RKO (cell line): Measurements from ENCODE around the gene C3orf18.
"Not testable (repeated sequence)": the region's sequence is repeated elsewhere in the genome, so short reads cannot be mapped to it uniquely, and the experiment has no call there.

Experiments
- DNase-seq: peaks from one replicate; pipeline ENCODE4 v3.0.0-alpha.2; 2016; ENCODE audit warnings: low spot score

C3orf18 gene

GRCh38 chr3:50523279-50523811 lies 44.2 kb downstream of the C3orf18 start:
- no peak for DNase-seq

- no peak for DNase-seq
Observed at GRCh38 chr3:50521572-50521971, 46.0 kb downstream of the C3orf18 start.

GRCh38 chr3:50520849-50521248 lies 46.7 kb downstream of the C3orf18 start:
- no peak for DNase-seq

- peak; percentile 50 for DNase-seq
Observed at GRCh38 chr3:50519471-50520089, 48.0 kb downstream of the C3orf18 start.

GRCh38 chr3:50518436-50518835 lies 49.1 kb downstream of the C3orf18 start:
- DNase-seq = no peak

GRCh38 chr3:50517721-50518206 lies 49.8 kb downstream of the C3orf18 start:
- no peak for DNase-seq

- DNase-seq = no peak
Observed at GRCh38 chr3:50516440-50516871, 51.1 kb downstream of the C3orf18 start.

GRCh38 chr3:50515565-50516439 lies 51.7 kb downstream of the C3orf18 start:
- no peak for DNase-seq

GRCh38 chr3:50512908-50513307 lies 54.6 kb downstream of the C3orf18 start:
- DNase-seq = not testable (repeated sequence)

GRCh38 chr3:50512131-50512530 lies 55.4 kb downstream of the C3orf18 start:
- DNase-seq = no peak

GRCh38 chr3:50510325-50510724 lies 57.2 kb downstream of the C3orf18 start:
- no peak for DNase-seq

GRCh38 chr3:50509715-50510114 lies 57.8 kb downstream of the C3orf18 start:
- no peak for DNase-seq

GRCh38 chr3:50508821-50509220 lies 58.7 kb downstream of the C3orf18 start:
- DNase-seq = no peak
